H9 (cell line): Measurements from ENCODE around the gene PEG3. TPM values are rescaled to one million over a fixed set of nuclear protein-coding genes. Genes with fewer than 3 reads are reported as not detected.

ENCODE experiments used
- DNase-seq: peaks from one replicate; pipeline ENCODE4 v3.0.0-alpha.2; 2017
- H2AFZ ChIP-seq: one replicate; pipeline ENCODE4 v1.6.1; 2013; ENCODE audit warnings: mild to moderate bottlenecking, low read length, control low read depth, moderate library complexity
- H2AK5ac ChIP-seq: 2 replicates; pipeline ENCODE4 v1.6.1; 2013; ENCODE audit warnings: low read length, control low read depth, mixed read lengths; ENCODE audit not compliant: insufficient read length
- H2BK120ac ChIP-seq: one replicate; pipeline ENCODE4 v1.6.1; 2013; ENCODE audit warnings: low read depth, mild to moderate bottlenecking, low read length, control low read depth, inconsistent platforms; ENCODE audit not compliant: poor library complexity, severe bottlenecking
- H2BK12ac ChIP-seq: 2 replicates; pipeline ENCODE4 v1.6.1; 2013; ENCODE audit warnings: low read length, control low read depth, mixed read lengths, low read depth; ENCODE audit not compliant: insufficient read length
- H2BK15ac ChIP-seq: 2 replicates; pipeline ENCODE4 v1.6.1; 2013; ENCODE audit warnings: low read depth, low read length, control low read depth
- H2BK20ac ChIP-seq: one replicate; pipeline ENCODE4 v1.6.1; 2013; ENCODE audit warnings: low read depth, mild to moderate bottlenecking, low read length, control low read depth, inconsistent platforms; ENCODE audit not compliant: poor library complexity, severe bottlenecking
- H2BK5ac ChIP-seq: 2 replicates; pipeline ENCODE4 v1.6.1; 2013; ENCODE audit warnings: low read length, control low read depth, mixed read lengths; ENCODE audit not compliant: insufficient read length
- H3K14ac ChIP-seq: 2 replicates; pipeline ENCODE4 v1.6.1; 2013; ENCODE audit warnings: low read length, control low read depth; ENCODE audit not compliant: insufficient read depth
- H3K18ac ChIP-seq: 2 replicates; pipeline ENCODE4 v1.6.1; 2013; ENCODE audit warnings: low read depth, mild to moderate bottlenecking, mixed read lengths, low read length, control low read depth; ENCODE audit not compliant: insufficient read length
- H3K23ac ChIP-seq: 2 replicates; pipeline ENCODE4 v1.6.1; 2013; ENCODE audit warnings: low read length, control low read depth, mixed read lengths, low read depth; ENCODE audit not compliant: insufficient read length
- H3K23me2 ChIP-seq: 2 replicates; pipeline ENCODE4 v1.6.1; 2013; ENCODE audit warnings: low read depth, mild to moderate bottlenecking, mixed read lengths, low read length, control low read depth; ENCODE audit not compliant: insufficient read length, poor library complexity, severe bottlenecking
- H3K27ac ChIP-seq: 2 replicates; pipeline ENCODE4 v1.5.1; 2013; ENCODE audit warnings: low read length, control low read depth, mixed read lengths, low read depth; ENCODE audit not compliant: insufficient read length
- H3K27me3 ChIP-seq: 2 replicates; pipeline ENCODE4 v1.6.1; 2013; ENCODE audit warnings: low read length, control low read depth, inconsistent platforms; ENCODE audit not compliant: insufficient read depth
- H3K4ac ChIP-seq: 2 replicates; pipeline ENCODE4 v1.6.1; 2013; ENCODE audit warnings: low read depth, mild to moderate bottlenecking, control low read depth, inconsistent platforms, low read length, moderate library complexity
- H3K4me1 ChIP-seq: 2 replicates; pipeline ENCODE4 v1.6.1; 2013; ENCODE audit warnings: low read length, control low read depth, inconsistent platforms; ENCODE audit not compliant: insufficient read depth
- H3K4me2 ChIP-seq: 2 replicates; pipeline ENCODE4 v1.6.1; 2013; ENCODE audit warnings: low read length, control low read depth, mixed read lengths; ENCODE audit not compliant: insufficient read length, insufficient read depth
- H3K56ac ChIP-seq: 2 replicates; pipeline ENCODE4 v1.6.1; 2013; ENCODE audit warnings: low read depth, mild to moderate bottlenecking, mixed read lengths, low read length, control low read depth; ENCODE audit not compliant: insufficient read length
- H3K79me1 ChIP-seq: 2 replicates; pipeline ENCODE4 v1.6.1; 2013; ENCODE audit warnings: low read depth, mild to moderate bottlenecking, moderate library complexity, low read length, control low read depth, inconsistent platforms; ENCODE audit not compliant: insufficient read depth, poor library complexity, severe bottlenecking
- H3K79me2 ChIP-seq: 2 replicates; pipeline ENCODE4 v1.6.1; 2013; ENCODE audit warnings: low read length, control low read depth, inconsistent platforms; ENCODE audit not compliant: insufficient read depth
- H3K9ac ChIP-seq: 2 replicates; pipeline ENCODE4 v1.6.1; 2013; ENCODE audit warnings: low read length, control low read depth, mixed read lengths; ENCODE audit not compliant: insufficient read length; ENCODE audit errors: extremely low read depth
- H3K9me3 ChIP-seq: one replicate; pipeline ENCODE4 v1.6.1; 2013; ENCODE audit warnings: low read depth, low read length, inconsistent platforms; ENCODE audit not compliant: control insufficient read depth
- H3T11ph ChIP-seq: one replicate; pipeline ENCODE4 v1.6.1; 2013; ENCODE audit warnings: mild to moderate bottlenecking, low read length, control low read depth, inconsistent platforms
- H4K20me1 ChIP-seq: one replicate; pipeline ENCODE4 v1.6.1; 2013; ENCODE audit not compliant: control insufficient read depth, insufficient read length, insufficient read depth
- H4K5ac ChIP-seq: 2 replicates; pipeline ENCODE4 v1.6.1; 2013; ENCODE audit warnings: low read depth, mild to moderate bottlenecking, mixed read lengths, low read length, control low read depth; ENCODE audit not compliant: insufficient read length
- H4K8ac ChIP-seq: replicated peaks from 2 replicates; pipeline ENCODE4 v1.6.1; 2013; ENCODE audit warnings: low read length, control low read depth, mixed read lengths, low read depth; ENCODE audit not compliant: insufficient read length
- H4K91ac ChIP-seq: 2 replicates; pipeline ENCODE4 v1.6.1; 2013; ENCODE audit warnings: low read depth, mild to moderate bottlenecking, moderate library complexity, mixed read lengths, low read length, control low read depth; ENCODE audit not compliant: insufficient read length
- H3K27ac Mint-ChIP-seq, 3 experiments: 2 replicates in 2 of 3; 3 replicates in 1 of 3; pipeline ENCODE4 v1.8.0; 2020 to 2021; ENCODE audit warnings: mixed read lengths in 3 of 3, mild to moderate bottlenecking in 1 of 3, moderate library complexity in 1 of 3
- H3K27me3 Mint-ChIP-seq: 2 replicates; pipeline ENCODE4 v1.8.0; 2021; ENCODE audit warnings: low read depth, mild to moderate bottlenecking, moderate library complexity, mixed read lengths
- H3K36me3 Mint-ChIP-seq, 3 experiments: 2 replicates in 2 of 3; 3 replicates in 1 of 3; pipeline ENCODE4 v1.8.0; 2020 to 2021; ENCODE audit warnings: low read depth in 3 of 3, mixed read lengths in 3 of 3; ENCODE audit not compliant: insufficient read depth in 1 of 3
- H3K4me1 Mint-ChIP-seq, 2 experiments: 2 replicates each; pipeline ENCODE4 v1.8.0; 2020; ENCODE audit warnings: mixed read lengths in 2 of 2
- H3K4me3 Mint-ChIP-seq, 2 experiments: 2 replicates in 1 of 2; 3 replicates in 1 of 2; pipeline ENCODE4 v1.8.0; 2020 to 2021; ENCODE audit warnings: mild to moderate bottlenecking in 2 of 2, mixed read lengths in 2 of 2, moderate library complexity in 1 of 2
- H3K9me3 Mint-ChIP-seq, 2 experiments: 2 replicates in 1 of 2; 3 replicates in 1 of 2; pipeline ENCODE4 v1.8.0; 2020; ENCODE audit warnings: mild to moderate bottlenecking in 2 of 2, mixed read lengths in 2 of 2, moderate library complexity in 1 of 2
- CTCF ChIP-seq: fragments of 200-600 bp; sonication (generic); conservative IDR thresholded peaks from 3 replicates; pipeline ENCODE4 v1.8.0; 2021; ENCODE audit warnings: antibody characterized with exemption, mild to moderate bottlenecking
- WGBS: extraction: QIAGEN DNeasy Blood & Tissue Kit; methylation state at CpG from one replicate; pipeline ENCODE4 v1.1.7; 2013; ENCODE audit warnings: missing lambda C conversion rate, low lambda C conversion rate, mixed read lengths; ENCODE audit not compliant: insufficient read length; ENCODE audit errors: extremely low coverage; 5-methylcytosine and 5-hydroxymethylcytosine counted together
- total RNA-seq: library from RNA; stranded (reverse); gene quantifications from 2 replicates; pipeline ENCODE4 v1.2.1, GENCODE V29; 2021

Gene PEG3
- total RNA-seq, 1 experiment from 2014 or later = not detected

DNA sequence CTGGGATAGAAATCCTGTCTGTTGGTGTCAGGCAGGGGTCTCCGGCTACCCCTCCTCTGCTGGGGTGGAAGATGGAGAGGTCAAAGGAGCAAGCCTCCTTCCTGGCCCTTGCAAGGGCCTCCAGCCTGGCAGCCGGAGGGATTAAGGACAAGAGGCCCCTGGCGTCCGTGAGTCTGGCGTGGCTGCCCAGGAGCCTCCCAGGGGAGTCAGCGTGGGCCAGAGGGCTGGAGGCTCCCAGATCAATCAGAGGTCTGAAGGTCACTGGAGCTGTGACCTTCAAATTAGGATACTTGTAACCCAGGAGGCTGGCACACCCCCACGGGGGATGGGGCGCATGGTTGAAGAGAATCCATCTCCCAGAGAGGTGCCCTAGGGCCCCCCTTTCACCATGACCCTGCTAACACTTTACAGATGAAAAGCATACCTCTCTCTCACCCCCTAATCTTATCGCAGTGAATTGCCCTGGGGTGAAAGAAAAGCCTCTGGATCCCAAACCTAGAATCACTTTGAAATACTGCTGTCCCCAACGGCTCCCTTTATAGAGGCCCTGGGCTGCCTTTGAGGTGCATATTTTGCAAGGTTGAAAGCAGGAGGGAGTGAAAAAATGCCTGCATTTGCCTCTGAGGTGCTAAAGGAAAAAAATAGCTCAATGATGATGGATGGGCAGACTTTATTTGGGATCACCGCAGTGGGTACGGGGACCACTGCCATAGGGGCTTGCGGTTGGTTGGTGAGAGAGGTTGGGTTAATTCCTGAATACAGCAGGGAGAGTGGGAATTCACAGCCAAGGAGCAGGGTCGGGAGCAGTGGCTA is 44.9 kb upstream of the PEG3 start:
- peaks cover 3% of the 10 kb centered on the region for H3K27me3 Mint-ChIP-seq

More for the DNA sequence above, 44.9 kb upstream of the PEG3 start:
- Histone ChIP-seq H3T11ph (no peak overlapping the region), H3K4me2 (no peak overlapping the region), H4K91ac (no peak overlapping the region), H3K18ac (no peak overlapping the region), H3K9ac (no peak overlapping the region), H3K79me1 (no peaks in the 10 kb centered on the region), H3K14ac (no peak overlapping the region), H3K56ac (no peak overlapping the region), H4K20me1 (no peaks in the 10 kb centered on the region), H3K79me2 (no peaks in the 10 kb centered on the region), H2BK20ac (no peak overlapping the region), H2BK12ac (no peak overlapping the region), H3K23ac (no peak overlapping the region), H4K5ac (no peak overlapping the region), H2BK5ac (no peak overlapping the region), H4K8ac (no peak overlapping the region), H2AK5ac (no peak overlapping the region), H3K9me3 (peaks cover 87% of the 10 kb centered on the region), H3K4ac (no peak overlapping the region), H2AFZ (no peak overlapping the region), H2BK15ac (no peak overlapping the region), H3K4me1 (no peaks in the 10 kb centered on the region), H2BK120ac (no peak overlapping the region), H3K27me3 (no peaks in the 10 kb centered on the region), H3K27ac (no peak overlapping the region), H3K23me2 (no peaks in the 10 kb centered on the region)
- no CpG with 5 or more reads among the region's 14 CpGs for WGBS
- H3K9me3 Mint-ChIP-seq = peaks cover 92% of the 10 kb centered on the region in 2 experiments
- no peaks in the 10 kb centered on the region for H3K4me1 Mint-ChIP-seq
- no peak overlapping the region for H3K27ac Mint-ChIP-seq
- peaks cover 11 to 43% (median 31%) of the 10 kb centered on the region in 3 experiments; a peak in 6 of 7 replicates for H3K36me3 Mint-ChIP-seq
- TF ChIP-seq CTCF = no peak
- H3K4me3 Mint-ChIP-seq = no peak overlapping the region
- DNase-seq = no peak
